ENCODE data around the gene CEACAM18.
"Not testable (repeated sequence)": the region's sequence is repeated elsewhere in the genome, so short reads cannot be mapped to it uniquely, and the experiment has no call there.

Gene CEACAM18

GRCh38 chr19:51456541-51457290 lies 21.6 kb upstream of the CEACAM18 start:
- peaks cover 31% of the 10 kb centered on the region for H3K27me3 Mint-ChIP-seq
- no peaks in the 10 kb centered on the region for H3K9me3 Mint-ChIP-seq
- intact Hi-C loops (cut with micrococcal nuclease), result no loop called here
- peak overlapping the region; percentile 80 for H3K27ac Mint-ChIP-seq
- H3K36me3 Mint-ChIP-seq (ENCODE audit: low read depth), result no peaks in the 10 kb centered on the region
- H3K4me1 Mint-ChIP-seq (ENCODE audit: low read depth), result peaks cover 52% of the 10 kb centered on the region
- peak overlapping the region; percentile 44 for H3K4me3 Mint-ChIP-seq

- Mint-ChIP-seq H3K9me3 (no peaks in the 10 kb centered on the region), H3K36me3 (ENCODE audit: low read depth) (no peaks in the 10 kb centered on the region), H3K27me3 (peaks cover 25% of the 10 kb centered on the region), H3K27ac (peak overlapping the region; percentile 80), H3K4me1 (ENCODE audit: low read depth) (peaks cover 60% of the 10 kb centered on the region), H3K4me3 (no peak overlapping the region)
- intact Hi-C loops (cut with micrococcal nuclease), result no loop called here
Measured at GRCh38 chr19:51457351-51458013, 20.9 kb upstream of the CEACAM18 start.

GRCh38 chr19:51458051-51458645 lies 20.2 kb upstream of the CEACAM18 start, which contains the start of gene SIGLEC8:
TSS of gene SIGLEC8 (minus strand) at chr19:51458454. CDS start at chr19:51458387, 67 bp downstream.
- Mint-ChIP-seq H3K9me3 (no peaks in the 10 kb centered on the region), H3K36me3 (ENCODE audit: low read depth) (no peaks in the 10 kb centered on the region), H3K27me3 (peaks cover 25% of the 10 kb centered on the region), H3K27ac (peak within 1 kb of the TSS; percentile 80), H3K4me3 (no peak within 1 kb of the TSS), H3K4me1 (ENCODE audit: low read depth) (peaks cover 66% of the 10 kb centered on the region)
- intact Hi-C loops (cut with micrococcal nuclease), result no loop called here

GRCh38 chr19:51458899-51459505 lies 19.3 kb upstream of the CEACAM18 start:
- H3K27me3 Mint-ChIP-seq, result peaks cover 20% of the 10 kb centered on the region
- peaks cover 72% of the 10 kb centered on the region for H3K4me1 Mint-ChIP-seq (ENCODE audit: low read depth)
- H3K4me3 Mint-ChIP-seq, result no peak overlapping the region
- no peaks in the 10 kb centered on the region for H3K9me3 Mint-ChIP-seq
- H3K27ac Mint-ChIP-seq, result peak overlapping the region; percentile 42
- H3K36me3 Mint-ChIP-seq (ENCODE audit: low read depth), result no peaks in the 10 kb centered on the region
- intact Hi-C loops (cut with micrococcal nuclease), result no loop called here

- H3K27ac Mint-ChIP-seq, result peak overlapping the region; percentile 89
- peak overlapping the region; percentile 57 for H3K4me3 Mint-ChIP-seq
- peaks cover 21% of the 10 kb centered on the region for H3K27me3 Mint-ChIP-seq
Measured at GRCh38 chr19:51460164-51460992, 18.0 kb upstream of the CEACAM18 start.

GRCh38 chr19:51461723-51462161 lies 16.6 kb upstream of the CEACAM18 start:
- intact Hi-C loops (cut with micrococcal nuclease), result no loop called here
- no peaks in the 10 kb centered on the region for H3K36me3 Mint-ChIP-seq (ENCODE audit: low read depth)
- peaks cover 79% of the 10 kb centered on the region for H3K4me1 Mint-ChIP-seq (ENCODE audit: low read depth)
- no peaks in the 10 kb centered on the region for H3K9me3 Mint-ChIP-seq
- peak overlapping the region; percentile 89 for H3K27ac Mint-ChIP-seq
- peak overlapping the region; percentile 20 for H3K4me3 Mint-ChIP-seq
- H3K27me3 Mint-ChIP-seq, result peaks cover 27% of the 10 kb centered on the region

More at GRCh38 chr19:51460164-51460992, 18.0 kb upstream of the CEACAM18 start:
- H3K36me3 Mint-ChIP-seq (ENCODE audit: low read depth), result no peaks in the 10 kb centered on the region
- H3K9me3 Mint-ChIP-seq, result no peaks in the 10 kb centered on the region
- H3K4me1 Mint-ChIP-seq (ENCODE audit: low read depth), result peaks cover 74% of the 10 kb centered on the region
- intact Hi-C loops (cut with micrococcal nuclease), result no loop called here

- intact Hi-C loops (cut with micrococcal nuclease), result no loop called here
- peak overlapping the region; percentile 89 for H3K27ac Mint-ChIP-seq
- H3K36me3 Mint-ChIP-seq (ENCODE audit: low read depth), result no peaks in the 10 kb centered on the region
- peaks cover 79% of the 10 kb centered on the region for H3K4me1 Mint-ChIP-seq (ENCODE audit: low read depth)
- no peak overlapping the region for H3K4me3 Mint-ChIP-seq
- H3K27me3 Mint-ChIP-seq, result peaks cover 26% of the 10 kb centered on the region
- H3K9me3 Mint-ChIP-seq, result no peaks in the 10 kb centered on the region
Measured at GRCh38 chr19:51462276-51462675, 16.1 kb upstream of the CEACAM18 start.

GRCh38 chr19:51462681-51463080 lies 15.7 kb upstream of the CEACAM18 start:
- H3K9me3 Mint-ChIP-seq, result no peaks in the 10 kb centered on the region
- peaks cover 27% of the 10 kb centered on the region for H3K27me3 Mint-ChIP-seq
- no peaks in the 10 kb centered on the region for H3K36me3 Mint-ChIP-seq (ENCODE audit: low read depth)
- H3K4me1 Mint-ChIP-seq (ENCODE audit: low read depth), result peaks cover 82% of the 10 kb centered on the region
- no peak overlapping the region for H3K4me3 Mint-ChIP-seq
- H3K27ac Mint-ChIP-seq, result peak overlapping the region; percentile 89
- intact Hi-C loops (cut with micrococcal nuclease), result no loop called here

GRCh38 chr19:51463976-51464581 lies 14.3 kb upstream of the CEACAM18 start:
- H3K27ac Mint-ChIP-seq; intact Hi-C loops (cut with micrococcal nuclease); H3K36me3 Mint-ChIP-seq (ENCODE audit: low read depth); H3K9me3 Mint-ChIP-seq: not testable (repeated sequence)
- peaks cover 82% of the 10 kb centered on the region for H3K4me1 Mint-ChIP-seq (ENCODE audit: low read depth)
- peak overlapping the region; percentile 54 for H3K4me3 Mint-ChIP-seq
- H3K27me3 Mint-ChIP-seq, result peaks cover 20% of the 10 kb centered on the region

- H3K27me3 Mint-ChIP-seq, result peaks cover 22% of the 10 kb centered on the region
- intact Hi-C loops (cut with micrococcal nuclease), result no loop called here
Measured at GRCh38 chr19:51466723-51467122, 11.6 kb upstream of the CEACAM18 start.

GRCh38 chr19:51467864-51468544 lies 10.3 kb upstream of the CEACAM18 start:
- no peaks in the 10 kb centered on the region for H3K36me3 Mint-ChIP-seq (ENCODE audit: low read depth)
- H3K4me3 Mint-ChIP-seq, result no peak overlapping the region
- no peaks in the 10 kb centered on the region for H3K9me3 Mint-ChIP-seq
- H3K27ac Mint-ChIP-seq, result no peak overlapping the region
- H3K4me1 Mint-ChIP-seq (ENCODE audit: low read depth), result peaks cover 60% of the 10 kb centered on the region
- peaks cover 22% of the 10 kb centered on the region for H3K27me3 Mint-ChIP-seq
- intact Hi-C loops (cut with micrococcal nuclease), result no loop called here

More at GRCh38 chr19:51466723-51467122, 11.6 kb upstream of the CEACAM18 start:
- Mint-ChIP-seq H3K9me3 (no peaks in the 10 kb centered on the region), H3K4me3 (no peak overlapping the region), H3K4me1 (ENCODE audit: low read depth) (peaks cover 68% of the 10 kb centered on the region), H3K27ac (no peak overlapping the region), H3K36me3 (ENCODE audit: low read depth) (no peaks in the 10 kb centered on the region)

- Mint-ChIP-seq H3K27ac (no peak overlapping the region), H3K4me3 (no peak overlapping the region)
- intact Hi-C loops (cut with micrococcal nuclease), result no loop called here
Measured at GRCh38 chr19:51468545-51468920, 9.8 kb upstream of the CEACAM18 start.

More at GRCh38 chr19:51468545-51468920, 9.8 kb upstream of the CEACAM18 start:
- H3K27me3 Mint-ChIP-seq, result peaks cover 22% of the 10 kb centered on the region
- H3K9me3 Mint-ChIP-seq, result no peaks in the 10 kb centered on the region
- peaks cover 56% of the 10 kb centered on the region for H3K4me1 Mint-ChIP-seq (ENCODE audit: low read depth)
- H3K36me3 Mint-ChIP-seq (ENCODE audit: low read depth), result no peaks in the 10 kb centered on the region
